GM23338 (cell line): ENCODE measurements around the gene NTN1. TPM values are rescaled to one million over a fixed set of nuclear protein-coding genes. Genes with fewer than 3 reads are reported as not detected.

ENCODE experiments used
- ATAC-seq: fragments of 200-7000 bp; cut with Tn5 transposase; 3 replicates; pipeline ENCODE4 v1.9.1; 2020
- DNase-seq: peaks from one replicate; pipeline ENCODE4 v3.0.0-alpha.2; 2015; ENCODE audit warnings: low spot score
- H2AFZ ChIP-seq: fragments of 200-600 bp; sonication (generic); 2 replicates; pipeline ENCODE4 v1.8.0; 2016; ENCODE audit warnings: antibody characterized with exemption, mild to moderate bottlenecking, moderate library complexity
- H3F3A ChIP-seq: fragments of 200-600 bp; sonication (generic); replicated peaks from 2 replicates; pipeline ENCODE4 v1.8.0; 2017; ENCODE audit warnings: antibody characterized with exemption, mixed run types, low read depth
- H3K27ac ChIP-seq: fragments of 200-600 bp; sonication (generic); 2 replicates; pipeline ENCODE4 v1.6.1; 2016; ENCODE audit warnings: low read depth
- H3K27me3 ChIP-seq: fragments of 200-600 bp; sonication (generic); 2 replicates; pipeline ENCODE4 v1.8.0; 2016; ENCODE audit warnings: mild to moderate bottlenecking, mixed run types, moderate library complexity; ENCODE audit not compliant: insufficient read depth
- H3K36me3 ChIP-seq: fragments of 200-600 bp; sonication (generic); 2 replicates; pipeline ENCODE4 v1.8.0; 2016; ENCODE audit warnings: mild to moderate bottlenecking; ENCODE audit not compliant: insufficient read depth
- H3K4me1 ChIP-seq: fragments of 200-600 bp; sonication (generic); 2 replicates; pipeline ENCODE4 v1.8.0; 2016; ENCODE audit warnings: mild to moderate bottlenecking, moderate library complexity; ENCODE audit not compliant: insufficient read depth
- H3K4me2 ChIP-seq: fragments of 200-600 bp; sonication (generic); 2 replicates; pipeline ENCODE4 v1.7.1; 2017; ENCODE audit warnings: mixed run types
- H3K4me3 ChIP-seq: fragments of 200-600 bp; sonication (generic); 2 replicates; pipeline ENCODE4 v1.6.1; 2016; ENCODE audit warnings: mixed run types
- H3K79me2 ChIP-seq: fragments of 200-600 bp; sonication (generic); replicated peaks from 2 replicates; pipeline ENCODE4 v1.8.0; 2017; ENCODE audit warnings: mild to moderate bottlenecking; ENCODE audit not compliant: insufficient read depth
- H3K9me2 ChIP-seq: fragments of 200-600 bp; sonication (generic); 2 replicates; pipeline ENCODE4 v1.8.0; 2017; ENCODE audit not compliant: insufficient read depth
- H4K20me1 ChIP-seq: fragments of 200-600 bp; sonication (generic); replicated peaks from 2 replicates; pipeline ENCODE4 v1.8.0; 2017; ENCODE audit warnings: mild to moderate bottlenecking; ENCODE audit not compliant: insufficient read depth
- H3K27ac Mint-ChIP-seq: 2 replicates; pipeline ENCODE4 v1.8.0; 2020; ENCODE audit warnings: inconsistent platforms, mild to moderate bottlenecking, moderate library complexity, mixed read lengths
- H3K27me3 Mint-ChIP-seq: 3 replicates; pipeline ENCODE4 v1.8.0; 2022; ENCODE audit warnings: low read depth, mild to moderate bottlenecking, moderate library complexity, mixed read lengths, inconsistent platforms; ENCODE audit not compliant: insufficient read depth, poor library complexity
- H3K36me3 Mint-ChIP-seq: 3 replicates; pipeline ENCODE4 v1.8.0; 2021; ENCODE audit warnings: low read depth, mild to moderate bottlenecking, inconsistent platforms, moderate library complexity, mixed read lengths
- H3K4me1 Mint-ChIP-seq: 3 replicates; pipeline ENCODE4 v1.8.0; 2020; ENCODE audit warnings: mild to moderate bottlenecking, inconsistent platforms, mixed read lengths
- H3K4me3 Mint-ChIP-seq: 3 replicates; pipeline ENCODE4 v1.8.0; 2021; ENCODE audit warnings: moderate library complexity, mild to moderate bottlenecking, inconsistent platforms, mixed read lengths
- H3K9me3 Mint-ChIP-seq: 3 replicates; pipeline ENCODE4 v1.8.0; 2020; ENCODE audit warnings: moderate library complexity, mild to moderate bottlenecking, inconsistent platforms, mixed read lengths
- CREB1 ChIP-seq: fragments of 250-450 bp; sonication (Bioruptor Pico); IDR thresholded peaks from 2 replicates; pipeline ENCODE4 v1.5.0; 2020; ENCODE audit warnings: low read depth, mild to moderate bottlenecking, moderate library complexity
- CTCF ChIP-seq, 2 experiments: fragments of 200-600 bp in 1 of 2; sonication (generic) in 1 of 2; conservative IDR thresholded peaks; 2 replicates each; pipeline versions ENCODE4 v1.5.1 to v1.6.1; 2016 to 2017; ENCODE audit warnings: antibody characterized with exemption in 2 of 2, low read depth in 2 of 2, mild to moderate bottlenecking in 2 of 2, moderate library complexity in 1 of 2
- ETS1 ChIP-seq: IDR thresholded peaks from 2 replicates; pipeline ENCODE4 v1.6.1; 2016; ENCODE audit warnings: antibody characterized with exemption
- EZH2 ChIP-seq: fragments of 200-600 bp; sonication (generic); IDR thresholded peaks from one replicate; pipeline ENCODE4 v1.8.0; 2017; ENCODE audit warnings: antibody characterized with exemption, mild to moderate bottlenecking, low read depth; ENCODE audit not compliant: unreplicated experiment
- EZH2phosphoT487 ChIP-seq: fragments of 200-600 bp; sonication (generic); IDR thresholded peaks from one replicate; pipeline ENCODE4 v1.8.1; 2018; ENCODE audit warnings: antibody characterized with exemption; ENCODE audit not compliant: unreplicated experiment
- JUNB ChIP-seq: IDR thresholded peaks from one replicate; pipeline ENCODE4 v1.6.1; 2016; ENCODE audit warnings: antibody characterized with exemption; ENCODE audit not compliant: unreplicated experiment
- NANOG ChIP-seq: IDR thresholded peaks from 2 replicates; pipeline ENCODE4 v1.6.1; 2016; ENCODE audit warnings: antibody characterized with exemption, borderline replicate concordance
- POLR2AphosphoS5 ChIP-seq: IDR thresholded peaks from 2 replicates; pipeline ENCODE4 v1.6.1; 2016; ENCODE audit warnings: antibody characterized with exemption, low read depth
- REST ChIP-seq: IDR thresholded peaks from one replicate; pipeline ENCODE4 v1.6.1; 2018; ENCODE audit warnings: antibody characterized with exemption; ENCODE audit not compliant: unreplicated experiment
- STAT1 ChIP-seq: IDR thresholded peaks from one replicate; pipeline ENCODE4 v1.6.1; 2016; ENCODE audit warnings: antibody characterized with exemption; ENCODE audit not compliant: unreplicated experiment
- ZNF114 ChIP-seq: fragments of 250-450 bp; sonication (Bioruptor Pico); IDR thresholded peaks from 2 replicates; pipeline ENCODE4 v1.5.0; 2020; ENCODE audit warnings: mild to moderate bottlenecking, moderate library complexity
- ZNF331 ChIP-seq: fragments of 250-450 bp; sonication (Bioruptor Pico); IDR thresholded peaks from 2 replicates; pipeline ENCODE4 v1.5.0; 2020; ENCODE audit warnings: low read depth, mild to moderate bottlenecking, moderate library complexity
- ZNF462 ChIP-seq: fragments of 250-450 bp; sonication (Bioruptor Pico); IDR thresholded peaks from 2 replicates; pipeline ENCODE4 v1.5.0; 2020; ENCODE audit warnings: mild to moderate bottlenecking, moderate library complexity
- polyA plus RNA-seq: library from polyadenylated mRNA; unstranded; fragments of >200 nt; fragmentation: Nextera tagmentation; extraction: Ambion mirVana; gene quantifications from 2 replicates; pipeline ENCODE4 v1.2.1, GENCODE V29; 2016
- total RNA-seq: library from RNA; depleted of rRNA; stranded (reverse); fragments of >200 nt; shearing (Covaris generic); gene quantifications from 2 replicates; pipeline ENCODE4 v1.2.3, GENCODE V29; 2014

NTN1 gene
- total and polyA plus RNA-seq, 2 experiments from 2014 or later: 0.57 to 2.6 TPM

GRCh38 chr17:9231449-9232154, 210.3 kb downstream of the NTN1 start:
- Histone ChIP-seq H3K27ac (no peak overlapping the region), H3K4me2 (no peak overlapping the region), H2AFZ (no peak overlapping the region), H3K36me3 (no peaks in the 10 kb centered on the region), H3K9me2 (no peaks in the 10 kb centered on the region), H3K27me3 (no peaks in the 10 kb centered on the region), H3K4me3 (no peak overlapping the region), H3K79me2 (no peaks in the 10 kb centered on the region), H3K4me1 (no peaks in the 10 kb centered on the region; the same call in 1 of the 2 replicates), H4K20me1 (no peaks in the 10 kb centered on the region), H3F3A (no peaks in the 10 kb centered on the region)
- TF ChIP-seq POLR2AphosphoS5 (no peak), ZNF331 (CRISPR knock-in tag) (no peak), NANOG (no peak), ETS1 (no peak), STAT1 (no peak), ZNF462 (CRISPR knock-in tag) (no peak), CTCF (conservative IDR thresholded peaks at IDR 0.05; ENCODE audit: low read depth in 2 of 2) (no peak), REST (no peak), JUNB (no peak), EZH2 (no peak), CREB1 (CRISPR knock-in tag) (no peak), EZH2phosphoT487 (no peak), ZNF114 (no peak)
- H3K27me3 Mint-ChIP-seq: peaks cover 3% of the 10 kb centered on the region
- DNase-seq: no peak
- no peak overlapping the region for H3K27ac Mint-ChIP-seq
- H3K4me3 Mint-ChIP-seq: no peak overlapping the region
- no peak for ATAC-seq
- no peaks in the 10 kb centered on the region for H3K36me3 Mint-ChIP-seq
- H3K9me3 Mint-ChIP-seq: no peaks in the 10 kb centered on the region
- H3K4me1 Mint-ChIP-seq: no peaks in the 10 kb centered on the region; the same call in 1 of the 3 replicates
